ENCODE data around the gene RHOC.

DNA sequence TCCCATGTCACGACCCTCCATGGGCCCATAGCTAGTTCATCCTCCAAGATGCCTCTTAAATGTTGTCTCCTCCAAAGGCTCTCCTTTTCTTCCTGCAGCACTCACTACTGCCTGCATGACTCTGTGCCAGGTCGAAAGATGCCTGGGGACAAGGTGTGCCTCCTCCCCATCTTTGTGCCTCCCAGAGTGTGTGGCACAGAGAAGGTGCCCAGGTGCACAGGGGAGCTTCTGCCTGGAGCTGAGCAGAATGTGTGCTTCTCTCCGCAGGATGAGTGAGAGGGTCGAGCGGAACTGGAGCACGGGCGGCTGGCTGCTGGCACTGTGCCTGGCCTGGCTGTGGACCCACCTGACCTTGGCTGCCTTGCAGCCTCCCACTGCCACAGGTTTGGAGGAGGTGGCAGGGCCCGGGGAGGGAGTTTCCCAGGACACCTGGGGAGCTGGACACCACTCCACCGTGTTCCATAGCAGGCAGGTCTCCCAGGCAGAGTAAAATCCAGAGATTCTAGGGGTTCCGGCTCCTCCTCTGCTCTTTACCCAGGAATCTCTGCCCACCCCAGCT is 15.1 kb upstream of the RHOC start:
- TF ChIP-seq, protein P1, sequence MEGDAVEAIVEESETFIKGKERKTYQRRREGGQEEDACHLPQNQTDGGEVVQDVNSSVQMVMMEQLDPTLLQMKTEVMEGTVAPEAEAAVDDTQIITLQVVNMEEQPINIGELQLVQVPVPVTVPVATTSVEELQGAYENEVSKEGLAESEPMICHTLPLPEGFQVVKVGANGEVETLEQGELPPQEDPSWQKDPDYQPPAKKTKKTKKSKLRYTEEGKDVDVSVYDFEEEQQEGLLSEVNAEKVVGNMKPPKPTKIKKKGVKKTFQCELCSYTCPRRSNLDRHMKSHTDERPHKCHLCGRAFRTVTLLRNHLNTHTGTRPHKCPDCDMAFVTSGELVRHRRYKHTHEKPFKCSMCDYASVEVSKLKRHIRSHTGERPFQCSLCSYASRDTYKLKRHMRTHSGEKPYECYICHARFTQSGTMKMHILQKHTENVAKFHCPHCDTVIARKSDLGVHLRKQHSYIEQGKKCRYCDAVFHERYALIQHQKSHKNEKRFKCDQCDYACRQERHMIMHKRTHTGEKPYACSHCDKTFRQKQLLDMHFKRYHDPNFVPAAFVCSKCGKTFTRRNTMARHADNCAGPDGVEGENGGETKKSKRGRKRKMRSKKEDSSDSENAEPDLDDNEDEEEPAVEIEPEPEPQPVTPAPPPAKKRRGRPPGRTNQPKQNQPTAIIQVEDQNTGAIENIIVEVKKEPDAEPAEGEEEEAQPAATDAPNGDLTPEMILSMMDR (IDR thresholded peaks at IDR 0.05 in 2 of 3, conservative IDR thresholded peaks at IDR 0.05 in 1 of 3; ENCODE audit: borderline replicate concordance in 1 of 3, insufficient read depth in 1 of 3, low read depth in 2 of 3, low read length in 2 of 3), result no peak
- TF ChIP-seq, protein P2, sequence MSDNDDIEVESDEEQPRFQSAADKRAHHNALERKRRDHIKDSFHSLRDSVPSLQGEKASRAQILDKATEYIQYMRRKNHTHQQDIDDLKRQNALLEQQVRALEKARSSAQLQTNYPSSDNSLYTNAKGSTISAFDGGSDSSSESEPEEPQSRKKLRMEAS (IDR thresholded peaks at IDR 0.05), result no peak

All from HCT116 (cell line).